GM12878 (cell line): ENCODE data around the gene IGFLR1. TPM values are rescaled to one million over a fixed set of nuclear protein-coding genes. Genes with fewer than 3 reads are reported as not detected.
A peak's percentile ranks its signal among the peaks of the same experiment; 100 is the strongest.

Experiments
- ATAC-seq: fragments of 200-7000 bp; cut with Tn5 transposase; 3 replicates; pipeline ENCODE4 v1.9.1; 2020; ENCODE audit warnings: mild to moderate bottlenecking, moderate library complexity
- BruUV-seq: library from RNA; stranded (reverse); fragments of 400-500 nt; replicated peaks from 2 replicates; lab custom pipeline; 2021; lab: Mats Ljungman, UMichigan
- CTCF ChIA-PET: fragments of 300-600 bp; sonication (Branson Sonifier 250); formaldehyde crosslinking; extraction: SDS; loops from one replicate; lab custom pipeline; 2021; ENCODE audit warnings: inconsistent platforms; lab: Yijun Ruan, JAX
- POLR2A ChIA-PET: fragments of 350-600 bp; formaldehyde crosslinking; extraction: SDS; loops from one replicate; lab custom pipeline; 2021; ENCODE audit warnings: inconsistent platforms; lab: Charles Lee
- RAD21 ChIA-PET: fragments of 300-600 bp; sonication (Branson Sonifier 250); formaldehyde crosslinking; loops from one replicate; lab custom pipeline; 2023; ENCODE audit warnings: antibody characterized with exemption; ENCODE audit not compliant: unreplicated experiment; lab: Charles Lee
- SMC1A ChIA-PET: fragments of 300-600 bp; sonication (Branson Sonifier 250); formaldehyde crosslinking; loops from one replicate; lab custom pipeline; 2023; ENCODE audit not compliant: unreplicated experiment, uncharacterized antibody; lab: Charles Lee
- DNase-seq: peaks from one replicate; pipeline ENCODE4 v3.0.0-alpha.2; 2011; ENCODE audit warnings: low read depth, low spot score
- FAIRE-seq: peaks from 3 replicates; lab custom pipeline; 2011; peaks lifted over from hg19 to GRCh38; lab: Jason Lieb, UNC
- H2AFZ ChIP-seq: 2 replicates; pipeline ENCODE4 v1.6.0; 2011; ENCODE audit warnings: low read depth, low read length, control low read depth; ENCODE audit not compliant: control insufficient read depth
- H3K27ac ChIP-seq: 2 replicates; pipeline ENCODE4 v1.5.1; 2011; ENCODE audit warnings: control low read depth; ENCODE audit not compliant: control insufficient read depth, insufficient read depth
- H3K27me3 ChIP-seq, 2 experiments: replicated peaks in 1 of 2; 2 replicates each; pipeline versions ENCODE4 v1.6.0 to v1.6.1; 2011; ENCODE audit warnings: low read length in 1 of 2; ENCODE audit not compliant: control insufficient read depth in 2 of 2, insufficient read depth in 2 of 2
- H3K36me3 ChIP-seq, 2 experiments: 2 replicates each; pipeline ENCODE4 v1.5.1; 2011; ENCODE audit warnings: low read length in 1 of 2; ENCODE audit not compliant: control insufficient read depth in 2 of 2, insufficient read depth in 2 of 2
- H3K4me1 ChIP-seq: 2 replicates; pipeline ENCODE4 v1.6.1; 2011; ENCODE audit warnings: mild to moderate bottlenecking, low read length, moderate library complexity, mixed read lengths; ENCODE audit not compliant: control insufficient read depth, insufficient read depth
- H3K4me2 ChIP-seq: 2 replicates; pipeline ENCODE4 v1.6.0; 2011; ENCODE audit warnings: control low read depth; ENCODE audit not compliant: control insufficient read depth, insufficient read depth
- H3K4me3 ChIP-seq: fragments of 200-600 bp; sonication (generic); 2 replicates; pipeline ENCODE4 v1.5.1; 2016
- H3K79me2 ChIP-seq: 2 replicates; pipeline ENCODE4 v1.6.0; 2011; ENCODE audit warnings: low read length; ENCODE audit not compliant: control insufficient read depth, insufficient read depth
- H3K9ac ChIP-seq: 2 replicates; pipeline ENCODE4 v1.8.0; 2011; ENCODE audit warnings: low read length, control low read depth, mixed read lengths; ENCODE audit not compliant: control insufficient read depth, insufficient read depth
- H3K9me3 ChIP-seq: replicated peaks from 3 replicates; pipeline ENCODE4 v1.5.1; 2011; ENCODE audit warnings: mild to moderate bottlenecking, low read length; ENCODE audit not compliant: control insufficient read depth, insufficient read depth
- H4K20me1 ChIP-seq: 2 replicates; pipeline ENCODE4 v1.6.0; 2011; ENCODE audit not compliant: control insufficient read depth, insufficient read depth
- ASH2L ChIP-seq: fragments of 300-600, 200-600 bp; sonication (generic); IDR thresholded peaks from 2 replicates; pipeline ENCODE4 v1.6.1; 2017; ENCODE audit warnings: low read depth, mild to moderate bottlenecking, borderline replicate concordance
- ATF3 ChIP-seq: IDR thresholded peaks from 2 replicates; pipeline ENCODE4 v1.6.1; 2011; ENCODE audit warnings: low read depth, mild to moderate bottlenecking, low read length, moderate library complexity, borderline replicate concordance; ENCODE audit errors: extremely low read depth
- BHLHE40 ChIP-seq, 2 experiments: fragments of 450-650 bp in 1 of 2; IDR thresholded peaks; 2 replicates each; pipeline ENCODE4 v1.6.1; 2011 to 2017; ENCODE audit warnings: low read depth in 2 of 2, borderline replicate concordance in 1 of 2, improper control_type of control experiment in 1 of 2, low read length in 1 of 2, mild to moderate bottlenecking in 1 of 2
- DPF2 ChIP-seq: fragments of 450-650 bp; IDR thresholded peaks from 2 replicates; pipeline ENCODE4 v1.6.1; 2017; ENCODE audit warnings: mild to moderate bottlenecking
- EED ChIP-seq: sonication (generic); IDR thresholded peaks from 2 replicates; pipeline ENCODE4 v1.6.1; 2016; ENCODE audit warnings: antibody characterized with exemption, low read depth
- ELK1 ChIP-seq: IDR thresholded peaks from 2 replicates; pipeline ENCODE4 v1.6.1; 2012; ENCODE audit warnings: low read depth, low read length, improper control_type of control experiment
- HDGF ChIP-seq: fragments of 450-650 bp; IDR thresholded peaks from 2 replicates; pipeline ENCODE4 v1.6.1; 2016; ENCODE audit warnings: antibody characterized with exemption
- MEF2B ChIP-seq: fragments of 450-650 bp; IDR thresholded peaks from 2 replicates; pipeline ENCODE4 v1.6.1; 2018; ENCODE audit warnings: mild to moderate bottlenecking, moderate library complexity; ENCODE audit not compliant: partially characterized antibody, poor library complexity, severe bottlenecking
- NBN ChIP-seq: fragments of 450-650 bp; IDR thresholded peaks from 2 replicates; pipeline ENCODE4 v1.6.1; 2016
- NRF1 ChIP-seq: conservative IDR thresholded peaks from 2 replicates; pipeline ENCODE4 v1.6.1; 2011; ENCODE audit warnings: mild to moderate bottlenecking, low read depth, low read length, improper control_type of control experiment
- RAD21 ChIP-seq: IDR thresholded peaks from 2 replicates; pipeline ENCODE4 v1.6.1; 2011; ENCODE audit warnings: mild to moderate bottlenecking, low read depth, low read length, moderate library complexity; ENCODE audit not compliant: insufficient read depth
- RELB ChIP-seq: fragments of 450-650 bp; IDR thresholded peaks from 2 replicates; pipeline ENCODE4 v1.6.1; 2017; ENCODE audit warnings: low read depth, mild to moderate bottlenecking, moderate library complexity
- SMAD1 ChIP-seq: fragments of 450-650 bp; IDR thresholded peaks from 2 replicates; pipeline ENCODE4 v1.6.1; 2018; ENCODE audit warnings: mild to moderate bottlenecking, low read depth; ENCODE audit not compliant: partially characterized antibody
- SMC3 ChIP-seq: IDR thresholded peaks from 2 replicates; pipeline ENCODE4 v1.6.1; 2011; ENCODE audit warnings: low read length, improper control_type of control experiment, borderline replicate concordance
- SP1 ChIP-seq: IDR thresholded peaks from one replicate; pipeline ENCODE4 v1.6.1; 2011; ENCODE audit warnings: low read depth, low read length
- TCF12 ChIP-seq: IDR thresholded peaks from 2 replicates; pipeline ENCODE4 v1.6.1; 2011; ENCODE audit warnings: low read depth, mild to moderate bottlenecking, low read length
- ZNF24 ChIP-seq: fragments of 450-650 bp; IDR thresholded peaks from 2 replicates; pipeline ENCODE4 v1.6.1; 2017; ENCODE audit warnings: antibody characterized with exemption, mild to moderate bottlenecking
- ZNF274 ChIP-seq: IDR thresholded peaks from one replicate; pipeline ENCODE4 v1.8.0; 2011; ENCODE audit not compliant: insufficient read length, insufficient read depth
- WGBS: methylation state at CpG from one replicate; pipeline ENCODE4 v1.1.6; 2016; ENCODE audit warnings: low lambda C conversion rate; ENCODE audit not compliant: insufficient replicate concordance, insufficient coverage; ENCODE audit errors: missing lambda C conversion rate; 5-methylcytosine and 5-hydroxymethylcytosine counted together
- in situ Hi-C: fragments of 300-500 bp; cut with MboI; formaldehyde crosslinking; loops from 9 replicates; pipeline ENCODE4 v1.14.3; 2018; ENCODE audit warnings: mixed read lengths
- intact Hi-C: fragments of 100-400 bp; cut with micrococcal nuclease; formaldehyde crosslinking; loops from one replicate; pipeline ENCODE4 v1.14.2; 2022; ENCODE audit not compliant: unreplicated experiment
- polyA plus RNA-seq, 11 experiments: library from polyadenylated mRNA; depleted of rRNA in 4 of 11; unstranded in 6 of 11; stranded (reverse) in 5 of 11; fragments of >200 nt; fragmentation: Nextera tagmentation in 4 of 11; fragmentation: Illumina TruSeq in 1 of 11; extraction: Ambion mirVana in 4 of 11; extraction: Trizol in 1 of 11; gene quantifications; 1 replicate in 1 of 11; 2 replicates in 10 of 11; pipeline versions ENCODE4 v1.2.1 to v1.2.3, GENCODE V29; 2011 to 2016; ENCODE audit warnings: inconsistent platforms in 2 of 11, missing spikeins in 2 of 11, low read depth in 1 of 11
- total RNA-seq, 4 experiments: library from RNA; depleted of rRNA in 3 of 4; stranded (reverse); fragments of >200 nt in 3 of 4; fragmentation: Illumina TruSeq in 1 of 4; extraction: Trizol in 1 of 4; gene quantifications; 2 replicates each; pipeline versions ENCODE4 v1.2.1 to v1.2.3, GENCODE V29; 2013 to 2021

Gene IGFLR1
- total and polyA plus RNA-seq, 10 of the 15 experiments (the other 5 are each of a cell fraction or from before 2014, with no cell fraction given) = 2.5 to 39.9 (median 24.8) TPM

GRCh38 chr19:35742121-35742724 lies at the start of gene IGFLR1 (continued):
- no peak for TF ChIP-seq ELK1
- TF ChIP-seq SMC3 = no peak
- TF ChIP-seq EED = peak; percentile 87; the same call in 1 of the 2 replicates
- no peak for TF ChIP-seq RAD21

GRCh38 chr19:35791814-35792279 lies 49.6 kb upstream of the IGFLR1 start:
- RAD21 ChIA-PET = interaction anchor here (0.9 kb wide), 1 partner anchor 97 kb away, joined by 3 read pairs; no protein-coding TSS in a partner anchor
- POLR2A ChIA-PET = no interaction called here
- SMC1A ChIA-PET = no interaction called here
- 31% methylated on average over 7 of the region's 9 CpGs for WGBS
- DNase-seq = no peak
- peaks cover 0 to 2% of the 10 kb centered on the region in 2 experiments; a peak in 1 of 4 replicates for H3K27me3 ChIP-seq
- H3K4me1 ChIP-seq = no peaks in the 10 kb centered on the region
- H3K79me2 ChIP-seq = no peaks in the 10 kb centered on the region
- CTCF ChIA-PET = no interaction called here
- H3K9me3 ChIP-seq = no peaks in the 10 kb centered on the region
- no peak overlapping the region for H2AFZ ChIP-seq
- H4K20me1 ChIP-seq = no peaks in the 10 kb centered on the region
- no TSS peak for BruUV-seq
- in situ Hi-C loops = no loop called here
- no peak overlapping the region for H3K27ac ChIP-seq
- H3K36me3 ChIP-seq = no peaks in the 10 kb centered on the region
- peak; percentile 51 for ATAC-seq
- H3K9ac ChIP-seq = no peak overlapping the region
- no peak overlapping the region for H3K4me3 ChIP-seq
- intact Hi-C loops = no loop called here
- H3K4me2 ChIP-seq = no peak overlapping the region
- no peak for FAIRE-seq
- TF ChIP-seq ASH2L = no peak
- no peak for TF ChIP-seq ZNF274
- TF ChIP-seq SP1 = no peak
- no peak for TF ChIP-seq RELB
- TF ChIP-seq TCF12 = no peak
- TF ChIP-seq ZNF24 = no peak
- no peak for TF ChIP-seq MEF2B
- TF ChIP-seq ATF3 = no peak
- no peak for TF ChIP-seq SMAD1
- no peak for TF ChIP-seq NRF1
- no peak for TF ChIP-seq BHLHE40 (IDR thresholded peaks at IDR 0.05; ENCODE audit: borderline replicate concordance in 1 of 2, low read depth in 2 of 2, low read length in 1 of 2)
- no peak for TF ChIP-seq NBN
- no peak for TF ChIP-seq DPF2
- TF ChIP-seq HDGF = no peak
